Subcutaneous abdominal adipose tissue (tissue), 5 donors: ENCODE results near the gene PANK4.
"Not testable (repeated sequence)": the region's sequence is repeated elsewhere in the genome, so short reads cannot be mapped to it uniquely, and the experiment has no call there.

Source experiments
- H3K27ac ChIP-seq: one replicate; pipeline ENCODE4 v1.7.0; 2013; ENCODE audit warnings: low read depth, mild to moderate bottlenecking, inconsistent platforms, low read length, moderate library complexity
- H3K27me3 ChIP-seq, 5 donors: one replicate each; pipeline ENCODE4 v1.7.0; 2013; ENCODE audit warnings: low read length in 5 of 5, inconsistent platforms in 1 of 5; ENCODE audit not compliant: control insufficient read depth in 5 of 5, insufficient read depth in 4 of 5
- H3K36me3 ChIP-seq, 5 donors: one replicate each; pipeline ENCODE4 v1.7.0; 2013; ENCODE audit warnings: low read length in 5 of 5; ENCODE audit not compliant: control insufficient read depth in 5 of 5, insufficient read depth in 5 of 5
- H3K4me1 ChIP-seq, 5 donors: one replicate each; pipeline ENCODE4 v1.7.0; 2013; ENCODE audit warnings: low read length in 5 of 5, mild to moderate bottlenecking in 3 of 5, moderate library complexity in 1 of 5; ENCODE audit not compliant: control insufficient read depth in 5 of 5, insufficient read depth in 5 of 5
- H3K4me3 ChIP-seq, 5 donors: one replicate each; pipeline ENCODE4 v1.7.0; 2013; ENCODE audit warnings: low read length in 5 of 5, low read depth in 1 of 5
- H3K9ac ChIP-seq, 5 donors: one replicate each; pipeline ENCODE4 v1.7.0; 2013; ENCODE audit warnings: low read length in 5 of 5, mild to moderate bottlenecking in 4 of 5, moderate library complexity in 3 of 5
- H3K9me3 ChIP-seq, 5 donors: one replicate each; pipeline ENCODE4 v1.7.0; 2013; ENCODE audit warnings: low read length in 5 of 5; ENCODE audit not compliant: control insufficient read depth in 5 of 5
- donor health status: healthy.
- donor health status: healthy.
- donor health status: healthy.
- donor health status: healthy.
- donor health status: healthy.

The PANK4 gene

GRCh38 chr1:2466958-2467554, 59.3 kb downstream of the PANK4 start:
- Histone ChIP-seq H3K27ac (no peak overlapping the region), H3K4me1 (no peaks in the 10 kb centered on the region), H3K27me3 (peaks cover 52 to 87% (median 79%) of the 10 kb centered on the region in 5 donors), H3K36me3 (no peaks in the 10 kb centered on the region), H3K4me3 (no peak overlapping the region), H3K9me3 (no peaks in the 10 kb centered on the region), H3K9ac (no peak overlapping the region)

- Histone ChIP-seq H3K27ac (no peak overlapping the region), H3K4me3 (no peak overlapping the region), H3K36me3 (no peaks in the 10 kb centered on the region), H3K27me3 (peaks cover 52 to 80% (median 72%) of the 10 kb centered on the region in 5 donors), H3K9me3 (no peaks in the 10 kb centered on the region), H3K9ac (no peak overlapping the region), H3K4me1 (peaks cover 0 to 3% (median under 1%) of the 10 kb centered on the region in 5 donors)
Observed at GRCh38 chr1:2466270-2466665, 60.1 kb downstream of the PANK4 start.

GRCh38 chr1:2465371-2466269, 60.8 kb downstream of the PANK4 start:
- H3K27me3 ChIP-seq = peaks cover 47 to 74% (median 67%) of the 10 kb centered on the region in 5 donors
- no peak overlapping the region for H3K9ac ChIP-seq
- H3K27ac ChIP-seq = no peak overlapping the region
- peaks cover 0 to 10% (median 7%) of the 10 kb centered on the region in 5 donors for H3K4me1 ChIP-seq
- no peaks in the 10 kb centered on the region for H3K9me3 ChIP-seq
- H3K36me3 ChIP-seq = no peaks in the 10 kb centered on the region
- no peak overlapping the region for H3K4me3 ChIP-seq

DNA sequence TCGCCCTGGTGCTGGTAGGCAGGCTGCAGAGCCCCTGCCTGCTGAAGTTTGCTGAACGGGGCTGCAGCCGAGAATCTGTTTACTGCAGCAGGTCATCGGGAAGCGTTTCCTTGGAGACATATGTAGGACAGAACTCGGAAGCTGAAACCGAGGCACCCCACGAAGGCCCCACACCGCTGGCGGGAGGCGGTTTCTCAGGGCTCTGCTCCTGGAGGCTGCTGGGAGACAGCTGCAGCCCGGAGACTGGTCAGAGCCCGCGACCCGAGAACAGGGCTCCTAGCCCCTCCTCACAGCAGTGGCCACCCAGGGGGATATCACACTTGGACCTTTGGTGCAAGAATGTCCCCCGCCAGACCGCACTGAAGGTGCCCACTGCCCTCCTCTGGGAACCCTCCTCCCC, 63.0 kb downstream of the PANK4 start:
- H3K27me3 ChIP-seq = peaks cover 34 to 56% (median 51%) of the 10 kb centered on the region in 5 donors
- H3K4me1 ChIP-seq = peaks cover 0 to 31% (median 28%) of the 10 kb centered on the region in 5 donors
- no peaks in the 10 kb centered on the region for H3K36me3 ChIP-seq
- H3K9me3 ChIP-seq = no peaks in the 10 kb centered on the region
- no peak overlapping the region for H3K9ac ChIP-seq
- H3K4me3 ChIP-seq = no peak overlapping the region
- no peak overlapping the region for H3K27ac ChIP-seq

GRCh38 chr1:2462819-2463218, 63.6 kb downstream of the PANK4 start:
- H3K4me3 ChIP-seq = no peak overlapping the region
- no peaks in the 10 kb centered on the region for H3K36me3 ChIP-seq
- H3K9ac ChIP-seq = no peak overlapping the region
- H3K27me3 ChIP-seq = peaks cover 32 to 51% (median 47%) of the 10 kb centered on the region in 5 donors
- H3K9me3 ChIP-seq = no peaks in the 10 kb centered on the region
- H3K4me1 ChIP-seq = peaks cover 0 to 37% (median 33%) of the 10 kb centered on the region in 5 donors
- H3K27ac ChIP-seq = no peak overlapping the region

DNA sequence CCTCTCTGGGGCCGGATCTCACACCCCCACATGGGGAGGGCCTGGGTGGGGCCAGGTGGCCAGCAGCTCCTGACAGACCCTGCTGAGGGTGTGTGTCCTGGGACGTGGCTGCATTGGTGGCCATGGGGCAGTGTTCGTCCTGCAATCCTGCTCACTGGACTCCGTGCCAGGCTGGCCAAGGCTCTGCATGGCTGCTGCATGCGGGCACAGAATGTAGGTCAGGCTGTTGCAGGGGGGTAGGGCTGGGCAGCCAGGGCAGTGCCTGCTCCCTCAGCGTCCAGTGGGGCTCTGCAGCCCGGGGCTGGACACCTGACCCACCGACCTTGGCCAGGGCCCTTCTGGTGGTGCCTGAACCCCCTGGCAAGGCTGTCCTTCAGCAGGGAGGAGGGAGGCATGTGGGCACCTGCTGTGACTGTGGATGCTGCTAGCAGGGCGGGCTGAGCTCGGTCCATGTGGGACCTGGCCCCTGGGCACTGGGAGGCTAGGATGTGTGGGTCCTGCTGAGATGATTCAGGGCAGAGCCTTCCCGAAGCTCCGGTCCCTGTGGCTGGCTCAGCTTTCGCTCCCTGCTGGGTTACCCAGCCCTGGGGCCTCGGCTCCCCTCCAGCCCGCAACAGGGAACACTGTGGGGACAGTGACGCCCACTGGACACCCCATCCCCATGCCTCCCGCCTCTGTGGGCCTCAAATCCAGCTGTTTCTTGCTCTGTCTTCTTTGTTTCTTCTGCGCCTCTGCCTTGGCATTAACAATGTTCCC, 65.2 kb downstream of the PANK4 start:
- H3K27me3 ChIP-seq = peaks cover 30 to 38% (median 38%) of the 10 kb centered on the region in 5 donors
- H3K9me3 ChIP-seq = no peaks in the 10 kb centered on the region
- peaks cover 0 to 41% (median 35%) of the 10 kb centered on the region in 5 donors for H3K4me1 ChIP-seq
- H3K9ac ChIP-seq = no peak overlapping the region
- H3K36me3 ChIP-seq = no peaks in the 10 kb centered on the region
- no peak overlapping the region for H3K4me3 ChIP-seq
- H3K27ac ChIP-seq = no peak overlapping the region

GRCh38 chr1:2460203-2460602, 66.2 kb downstream of the PANK4 start:
- H3K4me1 ChIP-seq = peaks cover 0 to 41% (median 35%) of the 10 kb centered on the region in 5 donors
- H3K27me3 ChIP-seq = peaks cover 21 to 34% (median 32%) of the 10 kb centered on the region in 5 donors
- H3K4me3 ChIP-seq = no peak overlapping the region
- H3K27ac ChIP-seq = no peak overlapping the region
- H3K9ac ChIP-seq = no peak overlapping the region
- no peaks in the 10 kb centered on the region for H3K9me3 ChIP-seq
- H3K36me3 ChIP-seq = no peaks in the 10 kb centered on the region

DNA sequence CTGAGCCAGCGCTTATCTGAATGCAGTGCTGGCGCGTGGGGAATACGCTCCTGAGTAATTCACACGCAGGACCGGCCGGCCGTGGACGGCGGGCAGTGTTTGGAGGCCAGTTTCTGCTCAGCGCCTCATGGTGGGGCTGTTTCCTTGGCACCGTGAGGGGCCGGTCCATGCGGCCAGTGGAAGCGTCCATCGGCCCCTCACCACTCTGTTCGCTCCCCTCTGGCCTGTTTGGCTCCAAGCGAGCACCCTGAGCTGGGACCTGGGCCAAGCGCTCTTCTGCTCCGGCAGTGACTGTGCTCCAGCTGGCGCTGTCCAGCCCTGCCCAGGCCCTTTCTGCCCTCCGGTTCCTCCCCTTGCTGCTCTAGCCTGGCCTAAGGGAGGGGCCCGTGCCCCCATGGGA, 66.6 kb downstream of the PANK4 start:
- Histone ChIP-seq H3K27me3 (peaks cover 18 to 33% (median 30%) of the 10 kb centered on the region in 5 donors), H3K4me1 (peaks cover 0 to 41% (median 35%) of the 10 kb centered on the region in 5 donors), H3K9ac (no peak overlapping the region), H3K9me3 (no peaks in the 10 kb centered on the region), H3K4me3 (no peak overlapping the region), H3K36me3 (no peaks in the 10 kb centered on the region), H3K27ac (no peak overlapping the region)

GRCh38 chr1:2459102-2459753, 67.2 kb downstream of the PANK4 start:
- Histone ChIP-seq H3K27me3 (peaks cover 19 to 30% (median 29%) of the 10 kb centered on the region in 5 donors), H3K4me1 (peaks cover 0 to 41% (median 35%) of the 10 kb centered on the region in 5 donors)
- H3K27ac ChIP-seq, H3K9me3 ChIP-seq, H3K36me3 ChIP-seq, H3K4me3 ChIP-seq, H3K9ac ChIP-seq: not testable (repeated sequence)
